Activated T-cell treated with anti-CD3 and anti-CD28 coated beads, Interleukin-2, amount 50 U/mL, for 24 hours (primary cell): ENCODE measurements around the gene SECTM1.

Experiments
- DNase-seq: peaks from one replicate; pipeline ENCODE4 v3.0.0-alpha.2; 2020
- H3K27ac Mint-ChIP-seq: 2 replicates; pipeline ENCODE4 v1.8.0; 2020; ENCODE audit warnings: mild to moderate bottlenecking, mixed read lengths
- H3K27me3 Mint-ChIP-seq: 2 replicates; pipeline ENCODE4 v1.8.0; 2020; ENCODE audit warnings: mixed read lengths
- H3K36me3 Mint-ChIP-seq: 2 replicates; pipeline ENCODE4 v1.8.0; 2020; ENCODE audit warnings: low read depth, mixed read lengths
- H3K4me1 Mint-ChIP-seq: 2 replicates; pipeline ENCODE4 v1.8.0; 2020; ENCODE audit warnings: low read depth, mixed read lengths
- H3K4me3 Mint-ChIP-seq: 2 replicates; pipeline ENCODE4 v1.8.0; 2020; ENCODE audit warnings: mild to moderate bottlenecking, moderate library complexity, mixed read lengths
- H3K9me3 Mint-ChIP-seq: 2 replicates; pipeline ENCODE4 v1.8.0; 2020; ENCODE audit warnings: mixed read lengths

The SECTM1 gene

GRCh38 chr17:82272495-82273326 is 60.9 kb downstream of the SECTM1 start:
- no peaks in the 10 kb centered on the region for H3K27me3 Mint-ChIP-seq
- H3K36me3 Mint-ChIP-seq: peaks cover 50% of the 10 kb centered on the region
- H3K27ac Mint-ChIP-seq: peak overlapping the region; percentile 100
- DNase-seq: peak; percentile 68
- peak overlapping the region; percentile 93 for H3K4me3 Mint-ChIP-seq
- H3K4me1 Mint-ChIP-seq: peaks cover 52% of the 10 kb centered on the region
- no peaks in the 10 kb centered on the region for H3K9me3 Mint-ChIP-seq

- no peaks in the 10 kb centered on the region for H3K27me3 Mint-ChIP-seq
- peaks cover 64% of the 10 kb centered on the region for H3K36me3 Mint-ChIP-seq
- H3K4me3 Mint-ChIP-seq: peak overlapping the region; percentile 93
- peak overlapping the region; percentile 94 for H3K27ac Mint-ChIP-seq
- no peaks in the 10 kb centered on the region for H3K9me3 Mint-ChIP-seq
- DNase-seq: no peak
- H3K4me1 Mint-ChIP-seq: peaks cover 63% of the 10 kb centered on the region
Measured at GRCh38 chr17:82271401-82271800, 62.2 kb downstream of the SECTM1 start.
